ENCODE data around the gene MRGPRX1.
"Not testable (repeated sequence)": the region's sequence is repeated elsewhere in the genome, so short reads cannot be mapped to it uniquely, and the experiment has no call there.

- not testable (repeated sequence) for TF ChIP-seq CTCF (IDR thresholded peaks at IDR 0.05); ZFX (IDR thresholded peaks at IDR 0.05; ENCODE audit: borderline replicate concordance)
Observed at GRCh38 chr11:18925426-18925825, 13.8 kb downstream of the MRGPRX1 start.

Data from 22Rv1 (cell line).